DOHH2 (cell line): ENCODE results near the gene DDX4.

Experiments
- EZH2phosphoT487 ChIP-seq: fragments of 200-600 bp; sonication (generic); IDR thresholded peaks from 2 replicates; pipeline ENCODE4 v1.6.1; 2017; ENCODE audit warnings: borderline replicate concordance, mild to moderate bottlenecking, antibody characterized with exemption, low read length, moderate library complexity, mixed read lengths
- TF ChIP-seq, protein P1 (sequence below): fragments of 200-600 bp; sonication (generic); IDR thresholded peaks from one replicate; pipeline ENCODE4 v1.5.1; 2014; ENCODE audit warnings: antibody characterized with exemption, mild to moderate bottlenecking, low read depth, low read length; ENCODE audit not compliant: poor library complexity, severe bottlenecking

DNA sequence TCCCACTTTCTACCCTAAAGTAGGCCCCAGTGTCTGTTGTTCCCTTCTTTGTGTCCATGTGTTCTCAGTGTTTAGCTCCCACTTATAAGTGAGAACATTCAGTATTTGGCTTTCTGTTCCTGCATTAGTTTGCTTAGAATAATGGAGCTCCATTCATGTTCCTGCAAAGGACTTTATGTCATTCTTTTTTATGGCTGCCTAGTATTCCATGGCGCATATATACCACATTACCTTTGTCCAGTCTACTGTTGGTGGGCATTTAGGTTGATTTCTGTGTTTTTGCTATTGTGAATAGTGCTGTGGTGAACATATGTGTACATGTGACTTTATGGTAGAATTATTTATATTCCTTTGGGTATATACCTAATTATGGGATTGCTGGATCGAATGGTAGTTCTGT is 30.4 kb downstream of the DDX4 start:
- TF ChIP-seq, protein P1, sequence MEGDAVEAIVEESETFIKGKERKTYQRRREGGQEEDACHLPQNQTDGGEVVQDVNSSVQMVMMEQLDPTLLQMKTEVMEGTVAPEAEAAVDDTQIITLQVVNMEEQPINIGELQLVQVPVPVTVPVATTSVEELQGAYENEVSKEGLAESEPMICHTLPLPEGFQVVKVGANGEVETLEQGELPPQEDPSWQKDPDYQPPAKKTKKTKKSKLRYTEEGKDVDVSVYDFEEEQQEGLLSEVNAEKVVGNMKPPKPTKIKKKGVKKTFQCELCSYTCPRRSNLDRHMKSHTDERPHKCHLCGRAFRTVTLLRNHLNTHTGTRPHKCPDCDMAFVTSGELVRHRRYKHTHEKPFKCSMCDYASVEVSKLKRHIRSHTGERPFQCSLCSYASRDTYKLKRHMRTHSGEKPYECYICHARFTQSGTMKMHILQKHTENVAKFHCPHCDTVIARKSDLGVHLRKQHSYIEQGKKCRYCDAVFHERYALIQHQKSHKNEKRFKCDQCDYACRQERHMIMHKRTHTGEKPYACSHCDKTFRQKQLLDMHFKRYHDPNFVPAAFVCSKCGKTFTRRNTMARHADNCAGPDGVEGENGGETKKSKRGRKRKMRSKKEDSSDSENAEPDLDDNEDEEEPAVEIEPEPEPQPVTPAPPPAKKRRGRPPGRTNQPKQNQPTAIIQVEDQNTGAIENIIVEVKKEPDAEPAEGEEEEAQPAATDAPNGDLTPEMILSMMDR, result no peak
- TF ChIP-seq EZH2phosphoT487, result no peak
